HG03139 (cell line): Measurements from ENCODE around the gene TDRD9.

Experiments
- ATAC-seq: cut with Tn5 transposase; IDR thresholded peaks from one replicate; pipeline ENCODE4 v1.9.1; 2021; ENCODE audit not compliant: unreplicated experiment

Gene TDRD9

GRCh38 chr14:104025534-104025933 is 97.3 kb downstream of the TDRD9 start:
- ATAC-seq = no peak

- no peak for ATAC-seq
Measured at GRCh38 chr14:104026024-104026423, 97.8 kb downstream of the TDRD9 start.

DNA sequence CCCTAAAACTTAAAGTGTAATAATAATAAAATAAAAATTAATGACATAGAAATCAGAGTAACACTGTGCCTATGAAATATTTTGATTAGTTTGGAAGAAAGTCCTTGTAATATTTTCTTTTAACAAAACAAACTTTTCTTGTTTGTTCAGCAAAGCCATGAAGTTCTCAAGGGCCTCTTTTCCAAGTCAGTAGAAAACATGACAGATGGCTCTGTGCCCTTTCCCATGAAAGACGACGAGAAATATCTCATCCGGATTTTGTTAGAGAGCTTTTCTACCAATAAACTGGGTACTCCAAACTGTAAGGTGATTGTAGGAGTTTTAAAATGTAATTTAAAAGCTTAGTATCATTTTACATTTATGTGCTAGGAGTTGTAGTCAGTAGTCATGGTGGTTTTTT is 102.7 kb downstream of the TDRD9 start:
- no peak for ATAC-seq

GRCh38 chr14:104031384-104031783 is 103.1 kb downstream of the TDRD9 start:
- ATAC-seq = no peak

- no peak for ATAC-seq
Measured at GRCh38 chr14:104034976-104035699, 106.9 kb downstream of the TDRD9 start.

- no peak for ATAC-seq
Measured at GRCh38 chr14:104036212-104036611, 108.0 kb downstream of the TDRD9 start.

- no peak for ATAC-seq
Measured at GRCh38 chr14:104037074-104037473, 108.8 kb downstream of the TDRD9 start.

- ATAC-seq = no peak
Measured at GRCh38 chr14:104037903-104038302, 109.6 kb downstream of the TDRD9 start.

DNA sequence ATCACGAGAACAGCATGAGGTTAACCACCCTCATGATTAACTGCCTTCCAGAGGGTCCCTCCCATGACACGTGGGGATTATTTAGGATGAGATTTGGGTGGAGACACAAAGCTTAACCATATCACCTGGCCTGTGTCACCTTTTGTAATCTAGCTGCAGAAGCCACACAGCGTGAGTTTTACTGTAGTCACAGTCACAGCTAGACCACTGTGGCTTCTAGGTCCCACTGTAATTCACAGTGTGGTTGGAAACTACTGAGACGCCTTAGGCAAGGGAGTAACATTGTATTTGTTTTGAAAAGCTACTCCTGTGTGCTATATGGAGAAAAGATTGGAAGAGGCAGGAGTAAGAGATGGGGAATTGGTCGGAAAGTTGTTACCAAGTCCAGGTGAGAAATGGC is 111.0 kb downstream of the TDRD9 start:
- ATAC-seq = no peak

- no peak for ATAC-seq
Measured at GRCh38 chr14:104040539-104040938, 112.3 kb downstream of the TDRD9 start.

DNA sequence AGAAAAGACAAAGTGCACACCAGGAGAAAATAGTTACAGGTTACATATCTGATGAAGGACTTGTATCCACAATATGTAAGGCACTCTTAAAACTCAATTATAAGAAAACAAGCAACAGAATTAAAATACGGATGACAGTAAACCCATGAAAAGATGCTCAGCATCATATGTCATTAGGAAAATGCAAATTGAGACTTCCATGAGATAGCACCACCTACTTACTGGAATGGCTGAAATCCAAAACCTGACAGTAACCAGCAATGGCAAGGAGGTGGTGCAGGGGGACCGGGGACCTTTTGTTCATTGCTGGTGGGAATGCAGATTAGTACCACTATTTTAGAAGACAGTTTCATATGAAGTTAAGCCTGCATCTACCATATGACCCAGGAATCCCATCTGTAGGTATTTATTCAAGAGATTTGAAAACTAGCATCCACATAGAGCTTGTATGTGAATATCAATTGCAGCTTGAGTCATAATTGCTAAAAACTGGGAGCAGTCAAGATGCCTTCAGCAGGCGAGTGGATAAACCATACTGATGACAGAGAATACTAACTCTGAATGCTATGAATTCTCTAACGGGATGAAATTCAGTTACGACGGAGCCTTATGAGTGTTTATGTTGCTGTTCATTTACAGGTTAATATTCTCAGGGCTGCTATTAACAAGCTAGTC is 113.3 kb downstream of the TDRD9 start:
- no peak for ATAC-seq

- ATAC-seq = no peak
Measured at GRCh38 chr14:104044016-104044415, 115.8 kb downstream of the TDRD9 start.

- no peak for ATAC-seq
Measured at GRCh38 chr14:104047761-104048160, 119.5 kb downstream of the TDRD9 start.

DNA sequence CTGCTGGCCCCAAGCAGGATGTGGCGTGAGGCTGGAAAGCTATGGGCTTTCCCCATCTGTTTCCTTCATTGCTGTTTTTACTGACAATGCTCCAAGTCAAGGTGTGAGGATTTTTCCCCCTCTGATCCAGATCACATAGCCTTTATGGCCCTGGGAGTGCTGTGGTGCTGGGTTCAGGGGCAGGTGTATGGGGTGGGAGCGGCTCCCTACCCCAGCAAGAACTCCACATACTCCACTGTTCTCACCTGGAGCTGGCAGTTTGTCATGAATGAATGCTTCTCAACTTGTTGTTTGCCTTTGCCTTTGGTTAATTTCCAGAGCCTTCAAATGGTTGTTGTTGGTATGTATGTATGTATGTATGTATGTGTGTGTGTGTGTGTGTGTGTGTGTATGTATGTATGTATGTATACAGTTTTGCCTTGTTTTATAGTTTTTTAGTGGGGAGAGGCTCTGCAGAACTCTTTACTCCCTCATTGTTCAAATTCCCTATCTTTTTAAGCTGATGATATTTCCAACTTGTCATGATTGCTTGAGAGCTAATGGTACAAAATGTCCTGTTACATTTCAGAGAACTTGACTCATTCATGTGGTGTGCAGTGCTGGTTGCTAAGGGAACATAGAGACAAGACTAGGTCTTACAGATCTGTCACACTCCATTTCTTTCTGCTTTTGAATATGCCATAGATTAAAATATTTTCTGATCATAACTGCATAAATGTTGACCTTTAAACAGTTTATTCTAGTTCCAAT is 120.7 kb downstream of the TDRD9 start:
- ATAC-seq = no peak

- ATAC-seq = no peak
Measured at GRCh38 chr14:104049576-104050240, 121.5 kb downstream of the TDRD9 start.

GRCh38 chr14:104051092-104051813 is 123.0 kb downstream of the TDRD9 start:
- ATAC-seq = no peak

GRCh38 chr14:104054222-104054905 is 126.1 kb downstream of the TDRD9 start:
- ATAC-seq = no peak

- ATAC-seq = no peak
Measured at GRCh38 chr14:104062281-104062680, 134.0 kb downstream of the TDRD9 start.

GRCh38 chr14:104064003-104064402 is 135.7 kb downstream of the TDRD9 start:
- no peak for ATAC-seq

- ATAC-seq = no peak
Measured at GRCh38 chr14:104066279-104066678, 138.0 kb downstream of the TDRD9 start.
